GM18519 (cell line): ENCODE data around the gene AFAP1L2.

ENCODE experiments used
- ATAC-seq: cut with Tn5 transposase; IDR thresholded peaks from one replicate; pipeline ENCODE4 v1.9.1; 2021; ENCODE audit warnings: mild to moderate bottlenecking, moderate library complexity; ENCODE audit not compliant: unreplicated experiment, low FRiP score

Gene AFAP1L2

GRCh38 chr10:114412907-114413797, 8.8 kb upstream of the AFAP1L2 start:
- ATAC-seq: no peak

GRCh38 chr10:114408968-114409444, 4.7 kb upstream of the AFAP1L2 start:
- no peak for ATAC-seq

GRCh38 chr10:114408112-114408967, 4.0 kb upstream of the AFAP1L2 start:
- ATAC-seq: no peak

GRCh38 chr10:114406455-114406854, 2.2 kb upstream of the AFAP1L2 start:
- ATAC-seq: no peak

- ATAC-seq: no peak
Observed at GRCh38 chr10:114405011-114405350, 679 bp upstream of the AFAP1L2 start.

- ATAC-seq: no peak
Observed at GRCh38 chr10:114403541-114404161, 651 bp downstream of the AFAP1L2 start.

GRCh38 chr10:114402871-114403540, 1.3 kb downstream of the AFAP1L2 start:
- no peak for ATAC-seq

- no peak for ATAC-seq
Observed at GRCh38 chr10:114402233-114402632, 2.1 kb downstream of the AFAP1L2 start.

- ATAC-seq: no peak
Observed at GRCh38 chr10:114401195-114401791, 3.0 kb downstream of the AFAP1L2 start.

- ATAC-seq: no peak
Observed at GRCh38 chr10:114400091-114400490, 4.2 kb downstream of the AFAP1L2 start.

- ATAC-seq: no peak
Observed at GRCh38 chr10:114399576-114399975, 4.7 kb downstream of the AFAP1L2 start.

- ATAC-seq: no peak
Observed at GRCh38 chr10:114398587-114399331, 5.5 kb downstream of the AFAP1L2 start.

- ATAC-seq: no peak
Observed at GRCh38 chr10:114397651-114398145, 6.6 kb downstream of the AFAP1L2 start.

GRCh38 chr10:114396464-114396863, 7.8 kb downstream of the AFAP1L2 start:
- no peak for ATAC-seq

- no peak for ATAC-seq
Observed at GRCh38 chr10:114395366-114396022, 8.8 kb downstream of the AFAP1L2 start.

GRCh38 chr10:114394531-114394930, 9.8 kb downstream of the AFAP1L2 start:
- no peak for ATAC-seq

GRCh38 chr10:114393886-114394285, 10.4 kb downstream of the AFAP1L2 start:
- no peak for ATAC-seq

- no peak for ATAC-seq
Observed at GRCh38 chr10:114393482-114393881, 10.8 kb downstream of the AFAP1L2 start.
